VCaP (cell line): Measurements from ENCODE around the gene OR2V1.
A peak's percentile ranks its signal among the peaks of the same experiment; 100 is the strongest.
"Not testable (repeated sequence)": the region's sequence is repeated elsewhere in the genome, so short reads cannot be mapped to it uniquely, and the experiment has no call there.

ENCODE experiments used
- H3K27ac ChIP-seq: fragments of 450-650 bp; 2 replicates; pipeline ENCODE4 v1.5.1; 2017
- TF ChIP-seq, protein P1 (sequence below): fragments of 450-650 bp; conservative IDR thresholded peaks from 2 replicates; pipeline ENCODE4 v1.5.1; 2017; ENCODE audit warnings: mild to moderate bottlenecking, moderate library complexity

OR2V1 gene

DNA sequence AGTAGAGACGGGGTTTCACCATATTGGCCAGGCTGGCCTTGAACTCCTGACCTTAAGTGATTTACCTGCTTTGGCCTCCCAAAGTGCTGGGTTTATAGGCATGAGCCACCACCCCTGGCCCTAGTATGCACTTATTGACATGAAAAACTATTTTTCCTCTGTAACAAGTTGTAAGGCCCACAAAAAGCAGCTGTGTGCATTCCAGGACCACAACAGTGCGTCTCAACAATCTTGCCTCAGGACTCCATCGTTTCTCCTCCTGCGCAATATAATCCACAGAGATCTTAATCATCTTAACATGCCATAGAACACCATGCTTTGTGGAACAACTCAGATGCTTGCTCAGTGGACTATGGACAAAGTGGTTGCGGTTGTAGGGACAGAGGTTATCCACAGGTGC is 10.2 kb downstream of the OR2V1 start:
- TF ChIP-seq, protein P1, sequence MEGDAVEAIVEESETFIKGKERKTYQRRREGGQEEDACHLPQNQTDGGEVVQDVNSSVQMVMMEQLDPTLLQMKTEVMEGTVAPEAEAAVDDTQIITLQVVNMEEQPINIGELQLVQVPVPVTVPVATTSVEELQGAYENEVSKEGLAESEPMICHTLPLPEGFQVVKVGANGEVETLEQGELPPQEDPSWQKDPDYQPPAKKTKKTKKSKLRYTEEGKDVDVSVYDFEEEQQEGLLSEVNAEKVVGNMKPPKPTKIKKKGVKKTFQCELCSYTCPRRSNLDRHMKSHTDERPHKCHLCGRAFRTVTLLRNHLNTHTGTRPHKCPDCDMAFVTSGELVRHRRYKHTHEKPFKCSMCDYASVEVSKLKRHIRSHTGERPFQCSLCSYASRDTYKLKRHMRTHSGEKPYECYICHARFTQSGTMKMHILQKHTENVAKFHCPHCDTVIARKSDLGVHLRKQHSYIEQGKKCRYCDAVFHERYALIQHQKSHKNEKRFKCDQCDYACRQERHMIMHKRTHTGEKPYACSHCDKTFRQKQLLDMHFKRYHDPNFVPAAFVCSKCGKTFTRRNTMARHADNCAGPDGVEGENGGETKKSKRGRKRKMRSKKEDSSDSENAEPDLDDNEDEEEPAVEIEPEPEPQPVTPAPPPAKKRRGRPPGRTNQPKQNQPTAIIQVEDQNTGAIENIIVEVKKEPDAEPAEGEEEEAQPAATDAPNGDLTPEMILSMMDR, result no peak
- H3K27ac ChIP-seq, result no peak overlapping the region

- no peak overlapping the region for H3K27ac ChIP-seq
- TF ChIP-seq, protein P1, result no peak
These were observed 10.7 kb downstream of the OR2V1 start for GRCh38 chr5:181120306-181120705.

DNA sequence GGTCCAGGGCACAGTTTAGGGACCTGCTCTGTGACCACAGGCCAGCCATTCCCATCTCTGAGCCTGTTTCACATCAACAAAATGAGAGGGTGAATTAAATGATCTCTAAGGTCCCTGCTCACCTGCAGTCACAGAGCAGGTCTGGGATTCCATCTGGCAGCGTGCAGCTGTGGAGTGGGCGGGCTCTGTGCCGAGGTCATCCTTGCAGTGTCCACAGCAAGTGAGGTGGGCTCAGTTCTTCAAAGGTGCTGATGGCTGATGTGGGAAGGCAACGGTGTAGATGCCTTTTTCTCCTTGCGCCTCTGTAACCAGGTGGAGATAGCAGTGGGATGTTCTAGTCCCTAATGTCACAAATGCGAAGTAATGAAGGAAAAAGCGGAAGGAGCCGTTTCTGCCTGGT is 11.9 kb downstream of the OR2V1 start:
- no peak overlapping the region for H3K27ac ChIP-seq
- TF ChIP-seq, protein P1, result no peak

- no peak overlapping the region for H3K27ac ChIP-seq
- TF ChIP-seq, protein P1, result no peak
These were observed 12.6 kb downstream of the OR2V1 start for GRCh38 chr5:181118369-181118768.

DNA sequence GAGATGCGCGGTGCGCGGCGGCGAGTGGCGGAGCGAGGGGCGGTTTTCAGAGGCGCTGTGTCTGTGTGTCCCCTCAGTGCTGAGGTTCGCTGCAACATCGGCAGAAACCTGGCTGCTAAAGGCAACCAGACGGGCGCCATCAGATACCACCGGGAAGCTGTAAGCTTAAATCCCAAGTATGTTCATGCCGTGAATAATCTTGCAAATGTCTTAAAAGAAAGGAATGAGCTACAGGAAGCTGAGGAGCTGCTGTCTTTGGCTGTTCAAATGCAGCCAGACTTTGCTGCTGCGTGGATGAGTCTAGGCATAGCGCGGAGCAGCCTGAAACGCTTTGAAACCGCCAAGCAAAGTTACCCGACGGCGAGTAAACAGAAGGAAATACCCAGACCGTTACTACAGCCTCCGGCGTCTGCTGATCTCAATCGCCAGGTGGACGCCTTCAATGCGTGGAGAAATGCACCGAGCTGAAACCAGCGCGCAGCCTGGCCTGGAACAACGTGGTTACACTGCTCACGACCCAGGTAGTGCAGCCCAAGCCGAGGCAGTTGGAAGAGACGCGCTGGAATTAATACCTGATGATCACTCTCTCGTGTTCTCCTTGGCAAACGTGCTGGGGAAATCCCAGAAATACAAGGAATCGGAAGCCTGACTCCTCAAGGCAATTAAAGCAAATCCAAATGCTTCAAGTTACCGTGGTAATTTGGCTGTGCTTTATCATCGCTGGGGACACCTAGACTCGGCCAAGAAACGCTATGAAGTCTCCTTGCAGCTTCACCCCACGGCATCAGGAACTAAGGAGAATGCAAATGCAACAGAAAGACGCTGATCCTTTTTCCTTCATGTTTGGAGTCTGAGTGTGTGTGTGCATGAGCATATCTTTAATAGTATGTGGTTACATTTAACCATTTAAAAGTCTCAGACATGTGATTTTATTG is 15.9 kb downstream of the OR2V1 start:
- peak overlapping the region; percentile 31 for H3K27ac ChIP-seq
- TF ChIP-seq, protein P1, result no peak; the same call in 1 of the 2 replicates

- no peak overlapping the region for H3K27ac ChIP-seq
- TF ChIP-seq, protein P1, result no peak
These were observed 16.6 kb downstream of the OR2V1 start for GRCh38 chr5:181114284-181114843.

DNA sequence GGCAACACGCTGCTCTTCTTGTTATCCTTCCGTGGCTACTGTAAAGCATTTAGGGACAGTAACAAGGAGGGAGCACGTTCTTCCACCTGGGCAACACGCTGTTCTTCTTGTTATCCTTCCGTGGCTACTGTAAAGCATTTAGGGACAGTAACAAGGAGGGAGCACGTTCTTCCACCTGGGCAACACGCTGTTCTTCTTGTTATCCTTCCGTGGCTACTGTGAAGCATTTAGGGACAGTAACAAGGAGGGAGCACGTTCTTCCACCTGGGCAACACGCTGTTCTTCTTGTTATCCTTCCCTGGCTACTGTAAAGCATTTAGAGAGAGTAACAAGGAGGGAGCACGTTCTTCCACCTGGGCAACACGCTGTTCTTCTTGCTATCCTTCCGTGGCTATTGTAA is 17.4 kb downstream of the OR2V1 start:
- not testable (repeated sequence) for H3K27ac ChIP-seq

GRCh38 chr5:181112476-181112875 is 18.5 kb downstream of the OR2V1 start:
- H3K27ac ChIP-seq, result peak overlapping the region; percentile 64
- TF ChIP-seq, protein P1, result no peak
